Natural killer cell (primary cell): ENCODE results near the gene SPINT4. TPM values are rescaled to one million over a fixed set of nuclear protein-coding genes. Genes with fewer than 3 reads are reported as not detected.

ENCODE experiments used
- ATAC-seq, 3 donors: fragments of 150-1000 bp in 2 of 3; fragments of 200-7000 bp in 1 of 3; cut with Tn5 transposase; 1 replicate in 1 of 3; 2 replicates in 2 of 3; pipeline ENCODE4 v1.10.0; 2021; ENCODE audit warnings: mild to moderate bottlenecking in 2 of 3, moderate library complexity in 2 of 3
- DNase-seq, 2 donors: peaks; one replicate each; pipeline versions ENCODE4 v3.0.0 to v3.0.0-alpha.2; 2013 to 2021; ENCODE audit warnings: mixed read lengths in 1 of 2
- H3K27ac ChIP-seq: one replicate; pipeline ENCODE4 v1.5.1; 2013; ENCODE audit warnings: mild to moderate bottlenecking, low read length
- H3K27me3 ChIP-seq: one replicate; pipeline ENCODE4 v1.6.1; 2013; ENCODE audit warnings: low read length; ENCODE audit not compliant: control insufficient read depth, insufficient read depth
- H3K36me3 ChIP-seq: one replicate; pipeline ENCODE4 v1.6.1; 2013; ENCODE audit warnings: low read length; ENCODE audit not compliant: control insufficient read depth, insufficient read depth
- H3K4me1 ChIP-seq: one replicate; pipeline ENCODE4 v1.6.1; 2013; ENCODE audit warnings: low read length; ENCODE audit not compliant: control insufficient read depth, insufficient read depth
- H3K4me3 ChIP-seq: one replicate; pipeline ENCODE4 v1.5.1; 2013; ENCODE audit warnings: low read length
- H3K9me3 ChIP-seq: one replicate; pipeline ENCODE4 v1.6.1; 2013; ENCODE audit warnings: low read length; ENCODE audit not compliant: control insufficient read depth, insufficient read depth
- H3K27ac Mint-ChIP-seq, 2 donors: one replicate each; pipeline ENCODE4 v1.8.0; 2022; ENCODE audit warnings: mild to moderate bottlenecking in 2 of 2, mixed read lengths in 2 of 2, moderate library complexity in 1 of 2
- H3K27me3 Mint-ChIP-seq, 2 donors: one replicate each; pipeline ENCODE4 v1.8.0; 2022; ENCODE audit warnings: low read depth in 2 of 2, mixed read lengths in 2 of 2
- H3K36me3 Mint-ChIP-seq: one replicate; pipeline ENCODE4 v1.8.0; 2022; ENCODE audit warnings: mixed read lengths
- H3K4me1 Mint-ChIP-seq, 2 donors: one replicate each; pipeline ENCODE4 v1.8.0; 2022; ENCODE audit warnings: mixed read lengths in 2 of 2
- H3K4me3 Mint-ChIP-seq: one replicate; pipeline ENCODE4 v1.8.0; 2022; ENCODE audit warnings: mild to moderate bottlenecking, moderate library complexity, mixed read lengths
- H3K9me3 Mint-ChIP-seq, 2 donors: one replicate each; pipeline ENCODE4 v1.8.0; 2022; ENCODE audit warnings: mixed read lengths in 2 of 2
- CTCF ChIP-seq: fragments of 200-600 bp; IDR thresholded peaks from one replicate; pipeline ENCODE4 v1.8.0; 2022; ENCODE audit warnings: antibody characterized with exemption
- WGBS: methylation state at CpG from one replicate; pipeline ENCODE4 v1.1.7; 2013; ENCODE audit warnings: missing lambda C conversion rate; ENCODE audit not compliant: insufficient coverage; 5-methylcytosine and 5-hydroxymethylcytosine counted together
- intact Hi-C: fragments of 100-400 bp; cut with micrococcal nuclease; formaldehyde crosslinking; loops from one replicate; pipeline ENCODE4 v1.14.2; 2022
- total RNA-seq, 4 donors: library from RNA; stranded (reverse); fragments of 120-200 nt in 1 of 4; gene quantifications; one replicate each; pipeline versions ENCODE4 v1.2.3 to v1.2.4, GENCODE V29; 2013 to 2022

The SPINT4 gene
- total RNA-seq, 3 donors from 2014 or later (not counting 1 experiment from before 2014, with no cell fraction given) = not detected

DNA sequence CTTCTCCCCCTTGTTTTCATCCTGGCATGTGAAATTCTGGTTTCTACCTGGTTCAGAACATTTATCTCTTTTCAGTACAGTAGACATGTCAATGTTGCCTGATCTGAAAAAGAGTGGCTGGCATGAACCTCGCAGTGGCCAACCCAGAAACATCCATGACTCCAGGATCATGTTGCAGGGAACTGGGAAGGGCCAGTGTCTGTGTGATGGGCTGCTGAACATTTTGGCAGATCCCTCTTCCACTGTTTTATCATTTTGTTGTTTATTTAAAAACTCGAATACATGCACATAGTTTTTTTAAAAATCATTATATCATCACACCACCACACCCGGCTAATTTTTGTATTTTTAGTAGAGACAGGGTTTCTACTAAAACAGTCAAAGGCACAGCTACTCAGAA, 50.5 kb downstream of the SPINT4 start:
- no peaks in the 10 kb centered on the region for H3K9me3 Mint-ChIP-seq

DNA sequence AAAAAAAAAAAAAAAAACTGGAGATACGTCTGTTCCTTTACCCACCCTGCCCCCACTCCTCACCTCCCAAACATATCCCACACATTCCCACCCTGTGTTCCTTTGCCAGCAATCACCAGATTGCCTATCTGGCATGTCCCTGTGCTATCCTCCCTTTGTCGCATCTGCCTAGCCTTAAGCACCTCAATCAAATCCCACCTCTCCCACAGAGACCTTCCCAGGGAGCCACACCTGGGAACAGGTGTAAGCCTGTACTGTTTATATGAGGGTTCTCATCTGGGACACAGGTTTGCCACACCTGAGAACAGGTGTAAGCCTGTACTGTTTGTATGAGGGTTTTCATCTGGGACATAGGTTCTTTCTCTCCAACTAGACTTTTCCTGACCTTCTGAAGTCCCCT, 52.8 kb downstream of the SPINT4 start:
- Histone ChIP-seq H3K4me3 (no peak overlapping the region), H3K27ac (no peak overlapping the region), H3K9me3 (no peaks in the 10 kb centered on the region), H3K27me3 (no peaks in the 10 kb centered on the region), H3K4me1 (no peaks in the 10 kb centered on the region), H3K36me3 (no peaks in the 10 kb centered on the region)
- DNase-seq = no peak
- Mint-ChIP-seq H3K4me1 (peaks cover 3 to 4% of the 10 kb centered on the region in 2 donors), H3K27ac (no peak overlapping the region), H3K36me3 (no peaks in the 10 kb centered on the region), H3K27me3 (peaks cover 7 to 26% of the 10 kb centered on the region in 2 donors), H3K4me3 (no peak overlapping the region), H3K9me3 (no peaks in the 10 kb centered on the region)
- WGBS = 87% methylated on average over 2 of the region's 2 CpGs
- TF ChIP-seq CTCF = no peak
- intact Hi-C loops = loop anchor here (5.0 kb wide), 1 partner anchor 323 kb away; no protein-coding TSS in a partner anchor
- no peak for ATAC-seq

More for the DNA sequence above, 50.5 kb downstream of the SPINT4 start:
- no peak for ATAC-seq
- Histone ChIP-seq H3K27ac (no peak overlapping the region), H3K4me1 (no peaks in the 10 kb centered on the region), H3K4me3 (no peak overlapping the region), H3K27me3 (no peaks in the 10 kb centered on the region), H3K36me3 (no peaks in the 10 kb centered on the region), H3K9me3 (no peaks in the 10 kb centered on the region)
- Mint-ChIP-seq H3K27ac (no peak overlapping the region), H3K27me3 (peaks cover 7 to 21% of the 10 kb centered on the region in 2 donors), H3K4me3 (no peak overlapping the region), H3K36me3 (no peaks in the 10 kb centered on the region), H3K4me1 (peaks cover 3 to 4% of the 10 kb centered on the region in 2 donors)
- intact Hi-C loops = loop anchor here (5.0 kb wide), 1 partner anchor 320 kb away; no protein-coding TSS in a partner anchor
- DNase-seq = no peak
- WGBS = 75% methylated on average over 1 of the region's 3 CpGs
- no peak for TF ChIP-seq CTCF

DNA sequence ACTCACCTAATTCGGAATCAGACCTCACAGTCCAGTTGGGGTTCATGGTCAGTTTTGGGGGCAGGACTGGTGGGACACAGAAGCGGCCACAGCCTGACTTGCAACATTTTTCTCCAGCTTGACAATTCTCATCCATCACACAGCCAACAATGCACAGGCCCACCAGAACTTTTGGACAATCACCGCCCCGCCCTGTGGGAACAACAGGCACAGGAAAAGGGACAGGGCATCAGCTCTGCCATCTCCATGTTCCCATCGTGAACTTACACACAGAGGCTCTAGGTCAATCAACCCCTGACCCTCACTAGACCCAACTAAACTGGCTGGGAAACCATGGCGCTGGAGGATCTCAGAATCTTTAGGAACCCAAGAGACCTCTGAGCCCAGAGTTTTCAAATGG, 53.3 kb downstream of the SPINT4 start:
- Histone ChIP-seq H3K4me3 (no peak overlapping the region), H3K27ac (no peak overlapping the region), H3K27me3 (no peaks in the 10 kb centered on the region), H3K9me3 (no peaks in the 10 kb centered on the region), H3K4me1 (no peaks in the 10 kb centered on the region), H3K36me3 (no peaks in the 10 kb centered on the region)
- H3K9me3 Mint-ChIP-seq = no peaks in the 10 kb centered on the region
- H3K27ac Mint-ChIP-seq = no peak overlapping the region
- no peak for ATAC-seq
- peaks cover 7 to 26% of the 10 kb centered on the region in 2 donors for H3K27me3 Mint-ChIP-seq
- peaks cover 3 to 4% of the 10 kb centered on the region in 2 donors for H3K4me1 Mint-ChIP-seq
- no peak for DNase-seq
- intact Hi-C loops = no loop called here
- TF ChIP-seq CTCF = no peak
- no peak overlapping the region for H3K4me3 Mint-ChIP-seq
- no peaks in the 10 kb centered on the region for H3K36me3 Mint-ChIP-seq
- WGBS = 80% methylated on average over 6 of the region's 6 CpGs

Other genes starting within 250 kb of the SPINT4 start
- gene SPINT3, start 206.7 kb upstream of the SPINT4 start, total RNA-seq = not detected
- not detected for gene WFDC6, start 182.9 kb upstream of the SPINT4 start, total RNA-seq
- not detected for gene EPPIN, start 174.9 kb upstream of the SPINT4 start, total RNA-seq
- not detected for gene WFDC8, start 143.1 kb upstream of the SPINT4 start, total RNA-seq
- gene WFDC10A, start 92.6 kb upstream of the SPINT4 start, total RNA-seq = not detected
- not detected for gene WFDC9, start 91.1 kb upstream of the SPINT4 start, total RNA-seq
- not detected for gene WFDC11, start 52.1 kb upstream of the SPINT4 start, total RNA-seq
- not detected for gene WFDC13, start 20.3 kb upstream of the SPINT4 start, total RNA-seq
- not detected for gene WFDC10B, start 17.3 kb upstream of the SPINT4 start, total RNA-seq
- gene WFDC3, start 69.5 kb downstream of the SPINT4 start, total RNA-seq = not detected
- 10 to 100 TPM; 11.3 to 15.5 (median 13.9) TPM for gene DNTTIP1, start 69.6 kb downstream of the SPINT4 start, total RNA-seq
- 1 to 10 TPM in 1 of 3 donors, under 1 TPM in 1, not detected in 1; 0.54 to 3.2 TPM for gene UBE2C, start 90.3 kb downstream of the SPINT4 start, total RNA-seq
- gene TNNC2, start 105.0 kb downstream of the SPINT4 start, total RNA-seq = 1 to 10 TPM in 1 of 3 donors, under 1 TPM in 1, not detected in 1; 0.93 to 1.5 TPM
- 1 to 10 TPM in 2 of 3 donors, under 1 TPM in 1; 0.99 to 1.7 (median 1.2) TPM for gene SNX21, start 111.5 kb downstream of the SPINT4 start, total RNA-seq
- gene ACOT8, start 135.0 kb downstream of the SPINT4 start, total RNA-seq = 10 to 100 TPM; 30.5 to 35.4 (median 31.7) TPM
- 1 to 10 TPM; 1.4 to 2.3 (median 1.5) TPM for gene ZSWIM3, start 135.3 kb downstream of the SPINT4 start, total RNA-seq
- 1 to 10 TPM in 1 of 3 donors, under 1 TPM in 2; 0.59 to 2.4 (median 0.89) TPM for gene ZSWIM1, start 158.9 kb downstream of the SPINT4 start, total RNA-seq
- 1 to 10 TPM in 1 of 3 donors, not detected in 2; 1.2 TPM for gene SPATA25, start 165.3 kb downstream of the SPINT4 start, total RNA-seq
- gene NEURL2, start 168.9 kb downstream of the SPINT4 start, total RNA-seq = 1 to 10 TPM in 2 of 3 donors, under 1 TPM in 1; 0.89 to 1.4 (median 1.4) TPM
- gene CTSA, start 169.0 kb downstream of the SPINT4 start, total RNA-seq = 100 to 1,000 TPM in 1 of 3 donors, 10 to 100 TPM in 2; 72.8 to 108 (median 86.8) TPM
- 1 to 10 TPM in 2 of 3 donors, under 1 TPM in 1; 0.63 to 3.5 (median 3.2) TPM for gene PLTP, start 189.8 kb downstream of the SPINT4 start, total RNA-seq
- 10 to 100 TPM; 72.0 to 85.1 (median 73.3) TPM for gene PCIF1, start 212.3 kb downstream of the SPINT4 start, total RNA-seq
- 100 to 1,000 TPM; 101 to 119 (median 102) TPM for gene ZNF335, start 249.9 kb downstream of the SPINT4 start, total RNA-seq